ENCODE measurements around the gene THSD4. TPM values are rescaled to one million over a fixed set of nuclear protein-coding genes. Genes with fewer than 3 reads are reported as not detected.

Gene THSD4
- polyA plus RNA-seq, 1 donor (not counting 4 experiments of a cell fraction or from before 2014, with no cell fraction given): 24.5 TPM

DNA sequence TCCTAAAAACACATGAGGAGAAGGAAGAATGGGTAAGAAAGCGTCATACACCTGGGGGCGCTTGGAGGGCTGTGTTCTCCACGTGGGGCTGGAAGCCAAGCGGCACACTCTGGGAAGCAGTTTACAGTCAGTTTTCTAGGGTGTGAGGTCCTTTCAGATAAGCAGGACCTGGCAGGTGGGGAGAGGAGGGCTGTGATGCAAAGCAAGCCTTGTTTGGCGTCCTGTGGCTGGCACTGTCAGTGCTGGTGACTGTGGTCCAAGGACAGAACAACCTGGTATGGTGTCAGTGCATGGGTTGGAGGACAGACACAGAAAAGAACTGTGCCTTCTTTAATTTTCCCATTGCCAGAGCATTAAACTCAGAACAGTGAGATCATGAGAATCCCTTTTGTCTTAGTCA, 434.4 kb downstream of the THSD4 start:
- Histone ChIP-seq H3K27me3 (ENCODE audit: control insufficient read depth, extremely low read depth, insufficient read depth, low read length) (no peaks in the 10 kb centered on the region), H3K9ac (ENCODE audit: control insufficient read depth, extremely low read depth, insufficient read depth, low read length) (no peak overlapping the region), H3K9me3 (ENCODE audit: control insufficient read depth, low read depth, low read length) (no peaks in the 10 kb centered on the region), H3K4me3 (ENCODE audit: control insufficient read depth in 2 of 3, extremely low read depth in 1 of 3, insufficient read depth in 2 of 3, low read depth in 1 of 3, low read length in 3 of 3) (no peak overlapping the region), H4K20me1 (ENCODE audit: control insufficient read depth, extremely low read depth, insufficient read depth, low read length) (no peaks in the 10 kb centered on the region), H3K9me1 (ENCODE audit: control insufficient read depth, extremely low read depth, insufficient read depth, low read length) (no peaks in the 10 kb centered on the region), H3K79me2 (ENCODE audit: control insufficient read depth, insufficient read depth, low read length) (no peaks in the 10 kb centered on the region), H3K4me2 (ENCODE audit: control insufficient read depth, extremely low read depth, insufficient read depth, low read depth, low read length) (no peak overlapping the region), H3K4me1 (ENCODE audit: control insufficient read depth, extremely low read depth, insufficient read depth, low read length) (peaks cover 41% of the 10 kb centered on the region), H3K27ac (ENCODE audit: control insufficient read depth, insufficient read depth, low read length) (no peak overlapping the region), H3K36me3 (ENCODE audit: control insufficient read depth in 2 of 2, extremely low read depth in 1 of 2, insufficient read depth in 2 of 2, low read length in 2 of 2) (peaks cover 0 to 3% of the 10 kb centered on the region in 2 experiments), H2AFZ (ENCODE audit: control insufficient read depth, low read length) (no peak overlapping the region)
- DNase-seq (ENCODE audit: low read depth, low spot score) (no peak), FAIRE-seq (peak; percentile 67)
- TF ChIP-seq EZH2 (IDR thresholded peaks at IDR 0.05; ENCODE audit: low read length): no peak
- TF ChIP-seq, protein P1, sequence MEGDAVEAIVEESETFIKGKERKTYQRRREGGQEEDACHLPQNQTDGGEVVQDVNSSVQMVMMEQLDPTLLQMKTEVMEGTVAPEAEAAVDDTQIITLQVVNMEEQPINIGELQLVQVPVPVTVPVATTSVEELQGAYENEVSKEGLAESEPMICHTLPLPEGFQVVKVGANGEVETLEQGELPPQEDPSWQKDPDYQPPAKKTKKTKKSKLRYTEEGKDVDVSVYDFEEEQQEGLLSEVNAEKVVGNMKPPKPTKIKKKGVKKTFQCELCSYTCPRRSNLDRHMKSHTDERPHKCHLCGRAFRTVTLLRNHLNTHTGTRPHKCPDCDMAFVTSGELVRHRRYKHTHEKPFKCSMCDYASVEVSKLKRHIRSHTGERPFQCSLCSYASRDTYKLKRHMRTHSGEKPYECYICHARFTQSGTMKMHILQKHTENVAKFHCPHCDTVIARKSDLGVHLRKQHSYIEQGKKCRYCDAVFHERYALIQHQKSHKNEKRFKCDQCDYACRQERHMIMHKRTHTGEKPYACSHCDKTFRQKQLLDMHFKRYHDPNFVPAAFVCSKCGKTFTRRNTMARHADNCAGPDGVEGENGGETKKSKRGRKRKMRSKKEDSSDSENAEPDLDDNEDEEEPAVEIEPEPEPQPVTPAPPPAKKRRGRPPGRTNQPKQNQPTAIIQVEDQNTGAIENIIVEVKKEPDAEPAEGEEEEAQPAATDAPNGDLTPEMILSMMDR (optimal IDR thresholded peaks at IDR 0.05 in 1 of 3, IDR thresholded peaks at IDR 0.05 in 1 of 3, conservative IDR thresholded peaks at IDR 0.05 in 1 of 3; ENCODE audit: extremely low read depth in 1 of 3, insufficient read depth in 2 of 3, low read length in 3 of 3): no peak
- dilution Hi-C loops (cut with MboI; ENCODE audit: extremely low pct_ligation_motif_present, low sequenced_read_pairs): no loop called here

DNA sequence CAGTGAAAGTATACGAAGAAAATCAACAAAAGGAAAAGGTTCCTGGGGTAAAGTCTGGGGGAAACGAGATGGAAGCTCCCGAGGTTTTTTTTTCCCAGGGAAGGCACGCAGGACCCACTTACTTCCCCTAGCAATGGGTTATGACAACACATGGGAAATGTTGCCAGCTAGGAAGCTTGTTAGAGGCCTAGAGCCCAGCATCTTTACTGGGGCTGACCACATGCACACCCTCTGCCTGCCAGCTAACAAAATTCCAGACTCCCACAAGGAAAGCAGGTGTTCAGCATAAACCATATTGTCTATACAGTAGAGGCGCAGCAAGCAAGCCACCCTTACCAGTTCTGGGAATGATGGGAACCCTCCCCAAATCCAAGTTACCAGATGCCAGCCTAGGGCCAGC, 436.3 kb downstream of the THSD4 start:
- peaks cover 26% of the 10 kb centered on the region for H3K4me1 ChIP-seq (ENCODE audit: control insufficient read depth, extremely low read depth, insufficient read depth, low read length)
- no peak overlapping the region for H2AFZ ChIP-seq (ENCODE audit: control insufficient read depth, low read length)
- no peak overlapping the region for H3K9ac ChIP-seq (ENCODE audit: control insufficient read depth, extremely low read depth, insufficient read depth, low read length)
- no peaks in the 10 kb centered on the region for H4K20me1 ChIP-seq (ENCODE audit: control insufficient read depth, extremely low read depth, insufficient read depth, low read length)
- H3K4me3 ChIP-seq (ENCODE audit: control insufficient read depth in 2 of 3, extremely low read depth in 1 of 3, insufficient read depth in 2 of 3, low read depth in 1 of 3, low read length in 3 of 3): no peak overlapping the region
- no peaks in the 10 kb centered on the region for H3K79me2 ChIP-seq (ENCODE audit: control insufficient read depth, insufficient read depth, low read length)
- H3K9me3 ChIP-seq (ENCODE audit: control insufficient read depth, low read depth, low read length): no peaks in the 10 kb centered on the region
- FAIRE-seq: no peak
- TF ChIP-seq, protein P1 (optimal IDR thresholded peaks at IDR 0.05 in 1 of 3, IDR thresholded peaks at IDR 0.05 in 1 of 3, conservative IDR thresholded peaks at IDR 0.05 in 1 of 3; ENCODE audit: extremely low read depth in 1 of 3, insufficient read depth in 2 of 3, low read length in 3 of 3): no peak
- TF ChIP-seq EZH2 (IDR thresholded peaks at IDR 0.05; ENCODE audit: low read length): no peak
- no peak for DNase-seq (ENCODE audit: low read depth, low spot score)
- peaks cover 0 to 3% of the 10 kb centered on the region in 2 experiments for H3K36me3 ChIP-seq (ENCODE audit: control insufficient read depth in 2 of 2, extremely low read depth in 1 of 2, insufficient read depth in 2 of 2, low read length in 2 of 2)
- H3K9me1 ChIP-seq (ENCODE audit: control insufficient read depth, extremely low read depth, insufficient read depth, low read length): no peaks in the 10 kb centered on the region
- H3K27me3 ChIP-seq (ENCODE audit: control insufficient read depth, extremely low read depth, insufficient read depth, low read length): no peaks in the 10 kb centered on the region
- H3K27ac ChIP-seq (ENCODE audit: control insufficient read depth, insufficient read depth, low read length): no peak overlapping the region
- dilution Hi-C loops (cut with MboI; ENCODE audit: extremely low pct_ligation_motif_present, low sequenced_read_pairs): no loop called here
- H3K4me2 ChIP-seq (ENCODE audit: control insufficient read depth, extremely low read depth, insufficient read depth, low read depth, low read length): no peak overlapping the region
